ENCODE measurements around the gene BORCS5.

GRCh38 chr12:12511895-12512711, 155.2 kb downstream of the BORCS5 start:
- no peak for TF ChIP-seq CTCF (conservative IDR thresholded peaks at IDR 0.05; ENCODE audit: low read length)
- no peak for TF ChIP-seq EZH2phosphoT487 (IDR thresholded peaks at IDR 0.05; ENCODE audit: borderline replicate concordance)

All from Loucy (cell line).